SU-DHL-6 (cell line): ENCODE measurements around the gene PTPN13.

Experiments used
- H2AFZ ChIP-seq: fragments of 200-600 bp; sonication (generic); 2 replicates; pipeline ENCODE4 v1.6.1; 2014; ENCODE audit warnings: low read depth, mild to moderate bottlenecking, moderate library complexity, mixed read lengths, antibody characterized with exemption, low read length; ENCODE audit not compliant: severe bottlenecking
- H3F3A ChIP-seq: fragments of 200-600 bp; shearing (Covaris generic); 2 replicates; pipeline ENCODE4 v1.6.0; 2016; ENCODE audit warnings: antibody characterized with exemption, mild to moderate bottlenecking; ENCODE audit not compliant: insufficient read depth
- H3K27ac ChIP-seq: fragments of 200-600 bp; sonication (generic); 2 replicates; pipeline ENCODE4 v1.5.1; 2016; ENCODE audit warnings: low read depth, mild to moderate bottlenecking, low read length, moderate library complexity, mixed read lengths
- H3K27me3 ChIP-seq: fragments of 200-600 bp; sonication (generic), shearing (Covaris generic); 2 replicates; pipeline ENCODE4 v1.6.0; 2014; ENCODE audit warnings: mild to moderate bottlenecking, low read length
- H3K36me3 ChIP-seq: fragments of 200-600 bp; sonication (generic); 2 replicates; pipeline ENCODE4 v1.6.1; 2014; ENCODE audit warnings: mild to moderate bottlenecking, low read length, mixed read lengths
- H3K4me2 ChIP-seq: fragments of 300-600, 200-600 bp; shearing (Covaris generic), sonication (generic); 2 replicates; pipeline ENCODE4 v1.6.0; 2014; ENCODE audit warnings: low read length, low read depth, mild to moderate bottlenecking; ENCODE audit not compliant: poor library complexity, severe bottlenecking
- H3K4me3 ChIP-seq: fragments of 200-600 bp; sonication (generic); 2 replicates; pipeline ENCODE4 v1.5.1; 2014; ENCODE audit warnings: antibody characterized with exemption, low read length, mild to moderate bottlenecking, mixed read lengths; ENCODE audit not compliant: insufficient read depth, poor library complexity, severe bottlenecking
- H3K79me2 ChIP-seq: fragments of 200-600 bp; sonication (generic); 2 replicates; pipeline ENCODE4 v1.6.1; 2014; ENCODE audit warnings: mild to moderate bottlenecking, low read length, moderate library complexity; ENCODE audit not compliant: insufficient read depth
- H3K9ac ChIP-seq: fragments of 200-600 bp; sonication (generic); 2 replicates; pipeline ENCODE4 v1.7.0; 2014; ENCODE audit warnings: mild to moderate bottlenecking, low read length
- H3K9me2 ChIP-seq: fragments of 200-600 bp; sonication (generic); replicated peaks from 2 replicates; pipeline ENCODE4 v1.6.1; 2014; ENCODE audit warnings: low read length; ENCODE audit not compliant: insufficient read depth
- H3K9me3 ChIP-seq: fragments of 200-600 bp; sonication (generic); 2 replicates; pipeline ENCODE4 v1.6.1; 2014; ENCODE audit warnings: low read length, mixed read lengths; ENCODE audit not compliant: insufficient read depth
- H4K20me1 ChIP-seq: fragments of 200-600 bp; sonication (generic); 2 replicates; pipeline ENCODE4 v1.6.1; 2014; ENCODE audit warnings: low read depth, mild to moderate bottlenecking, antibody characterized with exemption, low read length, moderate library complexity, mixed read lengths
- EZH2phosphoT487 ChIP-seq: fragments of 200-600 bp; sonication (generic), shearing (Covaris generic); conservative IDR thresholded peaks from 2 replicates; pipeline ENCODE4 v1.6.1; 2018; ENCODE audit warnings: mild to moderate bottlenecking, antibody characterized with exemption, low read length, moderate library complexity, mixed read lengths
- TF ChIP-seq, protein P1 (sequence below): fragments of 200-600 bp; sonication (generic); IDR thresholded peaks from one replicate; pipeline ENCODE4 v1.5.1; 2017; ENCODE audit warnings: antibody characterized with exemption, mild to moderate bottlenecking, low read length, moderate library complexity; ENCODE audit not compliant: insufficient read depth, poor library complexity, severe bottlenecking

PTPN13 gene

DNA sequence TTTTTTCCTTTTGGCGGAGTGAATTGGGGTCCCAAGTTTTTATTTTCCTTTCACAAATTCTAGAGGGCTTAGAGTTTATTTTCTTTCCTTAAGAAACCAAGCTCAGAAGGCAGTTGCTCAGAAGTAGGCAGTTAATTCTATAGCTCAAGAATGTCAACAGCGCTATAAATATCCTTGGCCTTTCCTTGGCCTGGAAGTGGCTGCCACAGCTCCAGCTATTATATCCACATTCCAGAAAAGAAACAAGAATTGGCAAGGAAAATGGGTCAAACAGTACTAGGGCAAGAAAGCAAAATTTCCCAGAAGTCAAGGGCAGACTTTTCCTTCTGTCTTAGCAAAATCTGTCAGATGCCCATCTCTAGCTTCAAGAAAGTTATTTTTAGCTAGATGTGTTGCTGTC, 224.1 kb downstream of the PTPN13 start:
- Histone ChIP-seq H4K20me1 (no peaks in the 10 kb centered on the region), H3K79me2 (no peaks in the 10 kb centered on the region), H3F3A (no peaks in the 10 kb centered on the region), H3K27me3 (no peaks in the 10 kb centered on the region), H2AFZ (no peak overlapping the region), H3K9me3 (no peaks in the 10 kb centered on the region), H3K9ac (no peak overlapping the region), H3K4me2 (no peak overlapping the region), H3K4me3 (no peak overlapping the region), H3K27ac (no peak overlapping the region), H3K36me3 (no peaks in the 10 kb centered on the region), H3K9me2 (no peaks in the 10 kb centered on the region)
- TF ChIP-seq, protein P1, sequence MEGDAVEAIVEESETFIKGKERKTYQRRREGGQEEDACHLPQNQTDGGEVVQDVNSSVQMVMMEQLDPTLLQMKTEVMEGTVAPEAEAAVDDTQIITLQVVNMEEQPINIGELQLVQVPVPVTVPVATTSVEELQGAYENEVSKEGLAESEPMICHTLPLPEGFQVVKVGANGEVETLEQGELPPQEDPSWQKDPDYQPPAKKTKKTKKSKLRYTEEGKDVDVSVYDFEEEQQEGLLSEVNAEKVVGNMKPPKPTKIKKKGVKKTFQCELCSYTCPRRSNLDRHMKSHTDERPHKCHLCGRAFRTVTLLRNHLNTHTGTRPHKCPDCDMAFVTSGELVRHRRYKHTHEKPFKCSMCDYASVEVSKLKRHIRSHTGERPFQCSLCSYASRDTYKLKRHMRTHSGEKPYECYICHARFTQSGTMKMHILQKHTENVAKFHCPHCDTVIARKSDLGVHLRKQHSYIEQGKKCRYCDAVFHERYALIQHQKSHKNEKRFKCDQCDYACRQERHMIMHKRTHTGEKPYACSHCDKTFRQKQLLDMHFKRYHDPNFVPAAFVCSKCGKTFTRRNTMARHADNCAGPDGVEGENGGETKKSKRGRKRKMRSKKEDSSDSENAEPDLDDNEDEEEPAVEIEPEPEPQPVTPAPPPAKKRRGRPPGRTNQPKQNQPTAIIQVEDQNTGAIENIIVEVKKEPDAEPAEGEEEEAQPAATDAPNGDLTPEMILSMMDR, result no peak
- TF ChIP-seq EZH2phosphoT487, result no peak

DNA sequence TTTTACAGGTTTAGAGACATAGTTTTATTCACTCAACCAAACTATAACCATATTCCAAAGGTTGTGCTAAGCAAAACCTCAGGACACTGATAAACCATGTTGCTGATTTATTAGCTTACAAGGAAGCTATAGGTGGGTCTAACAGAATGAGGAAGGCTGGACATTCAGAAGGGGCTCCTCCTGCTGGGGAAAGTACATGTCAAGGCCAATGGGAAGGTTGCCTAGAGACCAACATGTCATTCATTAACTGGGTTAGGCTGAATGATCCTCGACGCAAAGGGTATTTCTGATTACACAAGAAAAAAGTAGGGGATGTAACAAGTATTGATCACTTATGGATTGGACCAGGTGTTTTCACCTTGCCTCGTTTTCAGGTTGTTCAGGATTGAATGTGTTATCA, 224.7 kb downstream of the PTPN13 start:
- Histone ChIP-seq H3K27ac (no peak overlapping the region), H3K36me3 (no peaks in the 10 kb centered on the region), H3K79me2 (no peaks in the 10 kb centered on the region), H3K9me3 (no peaks in the 10 kb centered on the region), H4K20me1 (no peaks in the 10 kb centered on the region), H3F3A (no peaks in the 10 kb centered on the region), H3K4me2 (no peak overlapping the region), H2AFZ (no peak overlapping the region), H3K27me3 (no peaks in the 10 kb centered on the region), H3K9ac (no peak overlapping the region), H3K4me3 (no peak overlapping the region), H3K9me2 (no peaks in the 10 kb centered on the region)
- TF ChIP-seq, protein P1, result no peak
- TF ChIP-seq EZH2phosphoT487, result no peak

DNA sequence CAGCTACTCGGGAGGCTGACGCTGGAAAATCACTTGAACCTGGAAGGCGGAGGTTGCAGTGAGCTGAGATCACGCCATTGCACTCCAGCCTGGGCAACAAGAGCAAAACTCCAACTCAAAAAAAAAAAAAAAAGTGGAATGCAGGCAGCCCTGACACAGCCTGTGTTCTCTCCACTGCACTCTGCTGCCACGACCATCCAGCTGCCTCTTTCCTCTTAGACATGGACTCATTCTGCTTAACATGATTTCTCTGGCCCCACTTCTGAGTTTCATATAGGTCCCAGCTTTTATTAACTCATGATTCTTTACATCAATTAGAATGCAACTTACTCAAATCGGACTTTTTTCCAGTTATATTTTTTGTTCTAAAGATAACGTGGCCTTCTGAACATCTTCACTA, 225.4 kb downstream of the PTPN13 start:
- Histone ChIP-seq H3K27ac (no peak overlapping the region), H3K9ac (no peak overlapping the region), H3K4me3 (no peak overlapping the region), H3K36me3 (no peaks in the 10 kb centered on the region), H3K9me2 (no peaks in the 10 kb centered on the region), H3K79me2 (no peaks in the 10 kb centered on the region), H3F3A (no peaks in the 10 kb centered on the region), H2AFZ (no peak overlapping the region), H3K9me3 (no peaks in the 10 kb centered on the region), H3K27me3 (no peaks in the 10 kb centered on the region), H4K20me1 (no peaks in the 10 kb centered on the region), H3K4me2 (no peak overlapping the region)
- no peak for TF ChIP-seq EZH2phosphoT487
- TF ChIP-seq, protein P1, result no peak
